NT2/D1 (cell line): Measurements from ENCODE around the gene KRT6A.
"Not testable (repeated sequence)": the region's sequence is repeated elsewhere in the genome, so short reads cannot be mapped to it uniquely, and the experiment has no call there.

Experiments used
- DNase-seq: peaks from one replicate; pipeline ENCODE4 v3.0.0-alpha.2; 2011; ENCODE audit warnings: low read depth, low spot score
- H3K27me3 ChIP-seq: 2 replicates; pipeline ENCODE4 v1.6.0; 2011; ENCODE audit warnings: mild to moderate bottlenecking; ENCODE audit not compliant: insufficient read length, insufficient read depth
- H3K36me3 ChIP-seq: 2 replicates; pipeline ENCODE4 v1.6.1; 2011; ENCODE audit warnings: mild to moderate bottlenecking, low read length, mixed read lengths; ENCODE audit not compliant: insufficient read depth, insufficient read length
- H3K4me1 ChIP-seq: 2 replicates; pipeline ENCODE4 v1.5.1; 2011; ENCODE audit not compliant: insufficient read depth, insufficient read length
- H3K4me3 ChIP-seq: 2 replicates; pipeline ENCODE4 v1.5.1; 2011; ENCODE audit warnings: low read depth; ENCODE audit not compliant: insufficient read length
- H3K9ac ChIP-seq: 2 replicates; pipeline ENCODE4 v1.6.0; 2011; ENCODE audit warnings: low read depth; ENCODE audit not compliant: insufficient read length
- H3K9me3 ChIP-seq: 2 replicates; pipeline ENCODE4 v1.5.1; 2011; ENCODE audit warnings: mild to moderate bottlenecking, low read length; ENCODE audit not compliant: insufficient read depth
- SUZ12 ChIP-seq: IDR thresholded peaks from 2 replicates; pipeline ENCODE4 v1.6.1; 2011; ENCODE audit not compliant: insufficient read length, insufficient read depth; ENCODE audit errors: extremely low read depth
- YY1 ChIP-seq: IDR thresholded peaks from 2 replicates; pipeline ENCODE4 v1.6.1; 2011; ENCODE audit not compliant: insufficient read length, insufficient read depth
- ZNF274 ChIP-seq: IDR thresholded peaks from 2 replicates; pipeline ENCODE4 v1.6.1; 2011; ENCODE audit warnings: mild to moderate bottlenecking, low read depth, low read length

KRT6A gene

DNA sequence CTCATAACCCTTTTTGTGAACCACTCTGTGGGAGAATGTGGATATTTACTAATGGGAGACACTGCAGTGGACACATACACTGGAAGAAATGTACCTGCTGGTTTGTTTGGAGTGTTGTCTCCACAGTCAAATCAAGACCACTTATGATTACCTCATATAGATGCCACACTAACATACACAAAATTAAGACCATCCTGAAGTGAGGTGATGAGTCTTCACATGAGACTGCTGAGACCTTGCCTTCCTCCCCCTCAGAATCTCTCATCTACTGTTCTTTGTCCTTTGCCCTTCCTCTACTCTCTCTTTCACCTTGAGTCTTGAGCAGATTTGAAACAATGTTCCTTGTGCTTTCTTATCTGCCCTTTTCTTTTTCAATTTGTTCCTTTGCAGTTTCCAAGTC, 4.3 kb downstream of the KRT6A start:
- no peaks in the 10 kb centered on the region for H3K27me3 ChIP-seq
- DNase-seq: no peak
- no peaks in the 10 kb centered on the region for H3K4me1 ChIP-seq
- H3K4me3 ChIP-seq: no peak overlapping the region
- peaks cover 22% of the 10 kb centered on the region for H3K9me3 ChIP-seq
- H3K9ac ChIP-seq: no peak overlapping the region
- H3K36me3 ChIP-seq: no peaks in the 10 kb centered on the region
- TF ChIP-seq ZNF274 (no peak), SUZ12 (no peak), YY1 (no peak)

- H3K4me3 ChIP-seq, H3K27me3 ChIP-seq, H3K4me1 ChIP-seq, H3K36me3 ChIP-seq, DNase-seq, H3K9ac ChIP-seq: not testable (repeated sequence)
- peaks cover 22% of the 10 kb centered on the region for H3K9me3 ChIP-seq
Observed at GRCh38 chr12:52487744-52488443, 5.2 kb downstream of the KRT6A start.

- DNase-seq: no peak
- H3K9ac ChIP-seq: no peak overlapping the region
- no peaks in the 10 kb centered on the region for H3K27me3 ChIP-seq
- no peak for TF ChIP-seq SUZ12
- no peak for TF ChIP-seq ZNF274
- TF ChIP-seq YY1: no peak
- H3K36me3 ChIP-seq: no peaks in the 10 kb centered on the region
- no peak overlapping the region for H3K4me3 ChIP-seq
- peaks cover 22% of the 10 kb centered on the region for H3K9me3 ChIP-seq
- H3K4me1 ChIP-seq: no peaks in the 10 kb centered on the region
Observed at GRCh38 chr12:52487211-52487610, 5.8 kb downstream of the KRT6A start.

GRCh38 chr12:52486166-52487105, 6.6 kb downstream of the KRT6A start:
- TF ChIP-seq SUZ12 (no peak), ZNF274 (no peak), YY1 (no peak)
- no peaks in the 10 kb centered on the region for H3K36me3 ChIP-seq
- no peaks in the 10 kb centered on the region for H3K4me1 ChIP-seq
- peaks cover 23% of the 10 kb centered on the region for H3K9me3 ChIP-seq
- no peak for DNase-seq
- no peak overlapping the region for H3K4me3 ChIP-seq
- no peak overlapping the region for H3K9ac ChIP-seq
- no peaks in the 10 kb centered on the region for H3K27me3 ChIP-seq

GRCh38 chr12:52480073-52480472, 13.0 kb downstream of the KRT6A start:
- no peak overlapping the region for H3K4me3 ChIP-seq
- no peaks in the 10 kb centered on the region for H3K4me1 ChIP-seq
- H3K27me3 ChIP-seq: no peaks in the 10 kb centered on the region
- H3K9ac ChIP-seq: no peak overlapping the region
- no peak for DNase-seq
- H3K9me3 ChIP-seq: peaks cover 58% of the 10 kb centered on the region
- no peak for TF ChIP-seq YY1
- TF ChIP-seq SUZ12: no peak
- no peak for TF ChIP-seq ZNF274
- no peaks in the 10 kb centered on the region for H3K36me3 ChIP-seq

- TF ChIP-seq YY1 (no peak), SUZ12 (no peak), ZNF274 (no peak)
- peaks cover 53% of the 10 kb centered on the region; the same call in 1 of the 2 replicates for H3K9me3 ChIP-seq
- H3K4me3 ChIP-seq: no peak overlapping the region
- H3K4me1 ChIP-seq: no peaks in the 10 kb centered on the region
- DNase-seq: no peak
- no peak overlapping the region for H3K9ac ChIP-seq
- H3K36me3 ChIP-seq: no peaks in the 10 kb centered on the region
- H3K27me3 ChIP-seq: no peaks in the 10 kb centered on the region
Observed at GRCh38 chr12:52477651-52478050, 15.4 kb downstream of the KRT6A start.

DNA sequence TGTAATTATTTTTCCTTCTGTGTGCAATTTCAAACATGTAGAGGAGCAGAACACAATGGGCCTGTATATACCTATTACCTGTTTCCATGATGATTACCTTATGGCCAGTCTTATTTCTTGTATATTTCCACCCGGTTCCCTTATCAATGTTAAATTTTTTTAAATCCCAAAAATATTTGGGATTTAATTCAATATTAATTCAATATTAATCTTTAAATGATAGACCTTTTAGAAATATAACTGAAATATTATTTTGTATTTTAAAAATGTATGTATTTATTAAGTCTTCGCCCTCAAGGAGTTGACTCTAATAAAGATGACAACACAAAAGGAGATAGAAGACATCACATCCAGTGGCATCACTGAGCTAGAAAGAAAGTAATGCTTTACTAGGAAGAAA, 18.8 kb downstream of the KRT6A start:
- Histone ChIP-seq H3K36me3 (no peaks in the 10 kb centered on the region), H3K27me3 (no peaks in the 10 kb centered on the region), H3K4me1 (no peaks in the 10 kb centered on the region), H3K9me3 (peaks cover 36% of the 10 kb centered on the region; the same call in 1 of the 2 replicates), H3K4me3 (no peak overlapping the region), H3K9ac (no peak overlapping the region)
- TF ChIP-seq ZNF274: no peak
- no peak for TF ChIP-seq YY1
- TF ChIP-seq SUZ12: no peak
- DNase-seq: no peak
